Measurements from ENCODE around the gene POLD1.
A peak's percentile ranks its signal among the peaks of the same experiment; 100 is the strongest.

The POLD1 gene

DNA sequence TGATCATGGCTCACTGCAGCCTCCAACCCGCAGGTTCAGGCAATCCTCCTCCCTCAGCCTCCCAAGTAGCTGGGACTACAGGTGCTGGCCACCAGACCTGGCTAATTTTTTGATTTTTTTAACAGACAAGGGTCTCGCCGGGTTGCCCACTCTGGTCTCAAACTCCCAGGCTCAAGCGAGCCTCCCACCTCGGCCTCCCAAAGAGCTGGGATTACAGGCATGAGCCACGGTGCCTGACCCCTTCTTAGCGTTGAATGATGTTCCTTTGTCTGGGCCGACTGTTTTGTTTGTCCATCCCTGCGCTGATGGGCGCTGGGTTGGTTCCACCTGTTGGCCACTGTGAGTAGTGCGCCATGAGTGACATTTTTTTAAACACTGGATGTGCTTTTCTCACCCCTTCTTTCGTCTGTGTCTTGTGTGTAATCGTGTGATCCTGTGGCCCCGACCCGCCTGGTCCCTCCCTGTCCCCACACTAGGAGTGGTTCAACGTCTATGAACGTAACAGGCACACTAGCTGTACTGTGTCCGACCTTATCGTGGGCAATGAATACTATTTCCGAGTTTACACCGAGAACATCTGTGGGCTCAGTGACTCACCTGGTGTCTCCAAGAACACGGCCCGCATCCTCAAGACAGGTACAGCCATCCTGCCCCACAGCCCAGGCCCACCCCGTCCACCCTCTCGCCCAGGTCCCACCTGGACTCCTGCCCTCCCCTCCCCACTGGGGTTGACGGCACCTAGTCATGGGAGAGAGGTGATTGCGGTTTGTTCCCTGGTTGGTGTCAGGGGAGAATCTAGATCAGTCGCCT is 77.1 kb downstream of the POLD1 start:
- DNase-seq: peak in 38 of 58 donors; percentile 3 to 66 (median 24)

DNA sequence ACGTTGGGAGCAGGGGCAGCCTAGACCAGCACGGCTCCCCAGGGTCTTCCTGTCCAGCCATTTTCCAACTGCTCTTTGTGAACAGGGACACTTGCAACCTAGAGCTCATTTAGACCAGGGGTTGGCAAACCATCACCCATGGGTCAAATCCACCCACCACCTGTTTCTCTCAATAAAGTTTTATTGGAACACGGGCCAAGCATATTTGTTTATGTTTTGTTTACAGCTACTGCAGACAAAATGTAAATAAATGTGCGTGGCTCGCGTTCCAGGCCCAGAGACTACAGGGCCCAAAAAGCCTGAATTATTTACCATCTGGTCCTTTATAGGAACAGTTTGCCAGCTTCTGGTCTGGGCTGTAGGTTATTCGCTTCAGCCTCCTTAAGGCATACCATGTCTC is 78.8 kb downstream of the POLD1 start:
- DNase-seq: no peak

DNA sequence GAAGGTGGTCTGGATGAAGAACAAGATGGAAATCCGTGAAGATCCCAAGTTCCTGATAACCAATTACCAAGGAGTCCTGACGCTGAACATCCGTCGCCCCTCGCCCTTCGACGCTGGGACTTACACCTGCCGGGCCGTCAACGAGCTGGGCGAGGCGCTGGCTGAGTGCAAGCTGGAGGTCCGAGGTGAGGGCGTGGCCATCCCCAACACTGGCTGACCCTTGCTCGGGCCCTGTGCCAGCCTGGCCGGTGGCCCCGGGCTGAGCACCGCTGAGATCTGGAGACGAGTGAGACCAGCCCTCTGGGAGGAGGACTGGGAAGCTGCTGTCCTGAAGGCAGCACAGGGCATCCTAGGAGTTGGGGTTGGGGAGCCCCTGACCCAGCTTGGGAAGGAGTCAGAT is 80.2 kb downstream of the POLD1 start:
- DNase-seq: no peak

DNA sequence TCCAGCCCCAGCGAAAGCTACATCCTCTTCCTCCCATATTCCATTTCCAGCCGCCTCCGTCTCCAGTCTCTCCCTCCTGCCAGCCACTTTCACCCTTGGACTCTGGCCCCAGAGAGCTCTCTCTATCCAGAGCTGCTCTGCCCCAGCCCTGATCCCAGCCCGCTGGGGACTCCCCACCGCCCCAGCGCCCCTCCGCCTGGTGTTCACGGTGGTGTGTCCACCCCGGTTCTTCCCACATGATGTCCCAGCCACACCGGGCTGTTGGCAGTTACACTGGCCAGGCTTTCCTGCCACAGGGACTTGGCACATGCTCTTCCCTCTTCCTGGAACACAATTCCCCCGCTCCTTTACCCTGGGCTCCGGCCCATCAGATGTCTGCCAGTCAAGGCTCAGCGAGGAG is 80.9 kb downstream of the POLD1 start:
- no peak for DNase-seq

DNA sequence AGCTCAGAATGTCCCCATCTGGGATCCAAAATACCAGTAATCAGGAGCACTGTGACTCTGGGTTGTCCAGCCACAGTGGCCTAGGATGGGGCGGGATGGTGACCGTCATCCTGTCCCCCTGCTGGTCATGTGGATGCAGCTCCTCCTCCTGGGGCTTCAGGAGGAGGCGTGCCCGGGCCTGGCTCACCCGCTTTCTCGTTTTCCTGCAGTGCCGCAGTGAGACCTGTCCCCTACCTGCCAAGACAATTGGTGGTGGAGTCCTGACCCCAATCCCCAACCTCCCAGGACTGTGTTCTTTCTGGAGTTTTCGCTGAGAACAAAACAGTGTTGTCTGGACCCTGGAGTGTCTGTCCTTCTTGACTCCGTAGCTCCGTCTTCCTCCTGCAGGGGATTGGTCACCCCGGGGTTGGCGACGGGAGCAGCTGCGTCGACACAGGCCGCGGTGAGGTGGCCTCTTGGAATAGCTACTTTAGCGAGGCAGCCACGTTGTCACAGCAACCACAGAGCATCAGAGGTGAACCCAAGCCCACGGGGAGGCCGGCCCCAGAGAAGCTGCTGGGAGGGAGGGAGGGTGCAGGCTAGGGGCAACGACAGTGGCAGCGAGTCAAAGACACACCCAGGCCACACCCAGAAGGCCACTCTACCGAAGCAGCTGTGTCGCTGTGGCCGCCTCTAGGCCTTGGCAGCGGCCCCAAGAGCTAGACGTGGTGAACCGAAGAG is 82.0 kb downstream of the POLD1 start:
- DNase-seq: peak in 1 of 58 donors; percentile 20

DNA sequence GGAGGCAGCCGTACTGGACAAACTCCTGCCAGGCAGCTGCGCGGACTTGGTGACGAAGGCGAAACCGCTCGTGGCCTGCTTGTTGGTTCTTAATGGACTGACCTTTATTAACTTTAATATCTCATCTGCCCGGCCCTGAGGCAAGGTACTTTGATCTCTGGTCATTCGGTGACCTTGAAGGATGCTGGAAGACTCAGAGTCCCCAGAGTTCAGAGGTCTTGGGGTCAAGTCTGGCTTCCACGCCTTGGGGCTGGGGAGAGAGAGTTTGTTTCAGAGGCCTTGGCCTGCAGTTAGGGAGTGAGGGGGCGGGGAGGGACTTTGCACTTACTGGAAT is 82.5 kb downstream of the POLD1 start:
- no peak for DNase-seq

DNA sequence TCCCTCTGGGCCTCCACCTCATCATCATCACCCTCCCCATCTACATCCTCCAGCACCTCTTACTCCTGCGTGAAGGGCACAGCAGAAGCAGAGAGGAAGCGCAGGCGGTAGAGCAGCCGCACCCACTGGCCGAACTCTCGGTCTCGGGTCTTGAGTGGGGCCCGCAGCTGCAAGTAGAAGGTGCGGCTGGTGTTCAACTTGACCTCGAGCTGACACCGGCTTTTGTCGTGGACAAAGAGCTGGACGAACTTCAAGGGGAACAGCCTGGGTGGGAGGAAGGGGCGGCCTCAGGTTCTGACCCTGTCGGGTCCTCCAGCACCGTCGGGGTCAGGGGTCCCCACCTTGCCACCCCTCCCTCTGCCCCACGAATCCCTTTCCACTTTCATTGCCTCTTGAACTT is 83.4 kb downstream of the POLD1 start:
- DNase-seq: no peak
